Thoracic aorta endothelial cell (primary cell): Measurements from ENCODE around the gene LRCH1. TPM values are rescaled to one million over a fixed set of nuclear protein-coding genes. Genes with fewer than 3 reads are reported as not detected.

ENCODE experiments used
- small RNA-seq: library from RNA; depleted of rRNA; stranded (forward); fragments of <200 nt; gene quantifications from one replicate; pipeline ENCODE3, GENCODE V24; 2012
- total RNA-seq: library from RNA; depleted of rRNA; stranded (reverse); fragments of >200 nt; gene quantifications from 2 replicates; pipeline ENCODE4 v1.2.3, GENCODE V29; 2012

Gene LRCH1
- total RNA-seq = 13.1 and 14.5 TPM in 2 replicates

GRCh38 chr13:46552889-46553520, at the start of gene LRCH1:
LRCH1 (plus strand) TSS chr13:46553170; CDS start chr13:46553397, 227 bp downstream.

GRCh38 chr13:46796515-46797474, 243.8 kb downstream of the LRCH1 start, which contains the start of gene ESD:
ESD (minus strand) TSS chr13:46797161; CDS start chr13:46791413, 5,748 bp downstream.

Small RNA genes lying within 50 kb of the gene (small RNA-seq; reads per million reads assigned to genes)
- not detected for gene AL359880.1

Other genes starting within 250 kb of the LRCH1 start
- gene RUBCNL, start 165.9 kb upstream of the LRCH1 start, total RNA-seq = not detected in 2 replicates
- 125 and 149 TPM in 2 replicates for gene ESD, start 244.0 kb downstream of the LRCH1 start, total RNA-seq